DMS79 (cell line): ENCODE data around the gene TAAR2.
"Not testable (repeated sequence)": the region's sequence is repeated elsewhere in the genome, so short reads cannot be mapped to it uniquely, and the experiment has no call there.

Experiments used
- DNase-seq: peaks from one replicate; lab custom pipeline; 2025; lab: John Stamatoyannopoulos, UW

The TAAR2 gene

DNA sequence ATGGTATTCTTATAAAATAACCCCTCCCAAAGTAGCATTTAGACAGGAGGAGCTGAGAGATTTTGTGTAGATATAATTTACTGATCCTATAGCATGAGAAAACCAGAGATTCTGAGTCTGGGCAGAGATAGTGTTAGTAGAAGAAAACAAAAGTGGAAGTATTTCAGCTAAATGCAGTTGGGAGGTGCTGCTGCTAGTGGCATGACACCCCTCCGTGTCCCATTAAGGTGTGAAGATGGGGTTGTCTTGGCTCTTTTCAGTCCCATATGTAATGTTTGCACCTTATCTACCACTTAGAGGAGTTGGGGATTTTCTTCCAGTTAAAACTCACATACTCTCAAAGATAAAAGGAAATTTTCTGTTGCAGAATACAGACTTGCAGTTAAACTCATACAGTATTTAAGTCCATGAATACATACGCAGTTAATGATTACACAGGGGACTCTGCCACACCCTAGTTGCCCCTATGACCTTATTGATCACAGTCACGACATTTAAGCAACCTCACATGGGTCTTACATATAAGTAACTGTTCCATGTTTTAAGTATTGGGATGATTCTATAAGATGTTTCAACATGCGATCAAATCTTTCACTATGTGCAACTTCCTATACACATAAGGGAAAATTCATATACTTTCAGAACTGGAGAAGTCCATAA lies 11.5 kb downstream of the TAAR2 start:
- DNase-seq: no peak

DNA sequence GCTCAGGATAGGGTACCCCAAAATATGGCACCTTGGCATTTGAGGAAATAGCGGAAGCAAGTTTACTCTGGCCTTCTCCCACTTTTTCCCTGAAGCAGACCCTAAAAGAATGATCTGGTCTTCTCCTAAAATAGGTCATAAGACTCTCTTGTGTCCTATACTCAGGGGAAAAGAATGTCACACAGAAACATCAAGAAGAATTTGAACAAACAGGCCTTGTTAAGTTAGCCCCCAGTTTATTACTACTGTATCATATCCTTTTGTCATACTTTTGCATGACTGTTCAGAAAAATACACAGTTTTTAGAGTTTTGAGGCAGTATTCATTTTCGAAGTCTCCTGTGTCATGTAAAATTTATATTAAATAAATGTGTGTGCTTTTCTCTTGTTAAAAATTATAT lies 12.5 kb downstream of the TAAR2 start:
- no peak for DNase-seq

DNA sequence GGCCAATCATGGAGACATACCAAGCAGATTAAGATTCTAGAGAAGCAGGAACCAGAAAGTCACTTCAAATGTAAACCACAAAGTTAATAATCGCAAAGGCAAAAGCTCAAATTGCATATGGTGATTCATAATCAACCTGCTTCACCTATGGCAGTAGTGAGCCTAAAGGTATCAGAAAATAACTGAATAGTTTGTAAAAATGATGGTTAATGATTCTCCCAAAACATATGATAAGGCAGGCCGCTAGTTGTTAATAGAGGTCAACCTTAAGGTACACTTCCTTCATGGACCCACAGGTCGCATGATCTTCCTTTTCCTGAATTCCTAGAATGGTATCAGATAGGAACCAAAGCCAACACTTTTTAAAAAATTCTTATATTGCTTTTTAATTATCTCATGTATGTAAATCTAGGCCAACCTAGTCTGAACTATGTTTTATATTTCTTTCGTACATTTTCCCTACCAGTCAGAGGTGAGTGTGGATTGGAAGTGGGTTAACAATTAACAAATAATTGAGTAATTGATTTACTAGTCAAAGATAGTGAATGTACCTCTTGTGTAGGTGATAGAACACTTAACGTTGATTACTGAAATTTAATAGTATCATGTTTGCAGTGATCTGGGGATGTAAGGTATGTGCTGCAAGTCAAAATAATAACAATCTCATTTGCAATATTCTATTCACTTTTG lies 16.4 kb downstream of the TAAR2 start:
- no peak for DNase-seq

DNA sequence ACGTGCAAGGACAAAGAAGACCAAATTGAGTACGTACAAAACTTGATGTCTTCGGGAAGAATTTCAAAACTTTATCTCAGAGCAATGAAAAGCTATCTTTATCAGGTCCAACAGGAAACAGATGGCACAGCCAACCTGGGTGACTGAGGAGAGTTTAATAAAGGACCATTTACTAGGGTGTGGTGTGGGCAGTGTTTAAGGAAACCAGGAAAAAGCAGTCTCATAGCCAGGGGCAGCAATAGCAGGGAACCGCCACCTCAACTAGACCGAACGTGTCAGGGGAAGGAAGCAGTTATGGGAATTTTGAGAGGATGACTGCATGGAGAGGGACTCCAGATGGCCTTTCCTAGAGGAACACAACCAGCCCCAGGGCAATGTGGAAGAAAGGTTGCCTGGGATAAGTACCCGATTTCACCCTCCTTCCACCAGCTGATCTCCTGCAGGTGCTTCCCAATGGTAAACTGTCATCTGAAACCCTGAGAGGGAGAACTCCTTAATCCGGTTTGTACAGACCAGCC lies 19.4 kb downstream of the TAAR2 start:
- DNase-seq: no peak

DNA sequence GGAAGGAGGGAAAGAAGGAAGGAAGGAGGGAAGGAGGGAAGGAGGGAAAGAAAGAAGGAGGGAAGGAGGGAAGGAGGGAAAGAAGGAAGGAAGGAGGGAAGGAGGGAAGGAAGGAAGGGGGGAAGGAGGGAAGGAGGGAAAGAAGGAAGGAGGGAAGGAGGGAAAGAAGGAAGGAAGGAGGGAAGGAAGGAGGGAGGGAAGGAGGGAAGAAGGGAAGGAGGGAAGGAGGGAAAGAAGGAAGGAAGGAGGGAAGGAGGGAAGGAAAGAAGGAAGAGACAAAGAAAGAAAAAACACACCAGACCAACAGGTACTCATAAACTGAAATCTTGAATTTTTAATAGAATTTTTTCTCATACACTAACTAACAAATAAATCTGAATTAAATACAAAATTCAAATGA lies 23.2 kb downstream of the TAAR2 start:
- DNase-seq: not testable (repeated sequence)

GRCh38 chr6:132598473-132598872 lies 25.6 kb downstream of the TAAR2 start:
- DNase-seq: no peak

- DNase-seq: no peak
Observed at GRCh38 chr6:132596201-132596600, 27.9 kb downstream of the TAAR2 start.

GRCh38 chr6:132592855-132593254 lies 31.2 kb downstream of the TAAR2 start:
- DNase-seq: no peak

- DNase-seq: no peak
Observed at GRCh38 chr6:132590362-132590761, 33.7 kb downstream of the TAAR2 start.

DNA sequence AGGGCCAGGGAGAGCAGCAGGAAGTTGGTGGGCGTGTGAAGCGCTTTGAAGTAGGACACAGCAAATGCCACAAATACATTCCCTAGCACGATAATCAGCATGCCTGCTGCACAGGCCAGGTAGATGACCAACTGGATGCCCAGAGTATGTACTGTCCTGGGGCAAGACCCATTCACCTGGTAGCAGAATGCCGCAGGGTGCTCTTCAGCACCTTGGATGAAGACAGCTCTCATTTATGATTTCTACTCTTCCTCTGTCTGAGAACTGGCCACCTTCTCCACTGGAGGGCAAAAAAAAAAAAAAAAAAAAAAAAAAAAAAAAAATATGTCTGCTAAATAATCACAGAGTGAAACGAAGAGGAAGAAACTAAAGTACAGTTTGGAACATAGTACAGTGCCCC lies 34.6 kb downstream of the TAAR2 start, which contains the start of gene TAAR5:
Gene TAAR5 (minus strand): TSS at position 288 of the 400 bp plus-strand sequence. CDS start 55 bp downstream, at position 233.
- DNase-seq: no peak

GRCh38 chr6:132587424-132587823 lies 36.7 kb downstream of the TAAR2 start:
- DNase-seq: no peak

- no peak for DNase-seq
Observed at GRCh38 chr6:132584698-132585097, 39.4 kb downstream of the TAAR2 start.

GRCh38 chr6:132571774-132572173 lies 52.3 kb downstream of the TAAR2 start:
- no peak for DNase-seq

DNA sequence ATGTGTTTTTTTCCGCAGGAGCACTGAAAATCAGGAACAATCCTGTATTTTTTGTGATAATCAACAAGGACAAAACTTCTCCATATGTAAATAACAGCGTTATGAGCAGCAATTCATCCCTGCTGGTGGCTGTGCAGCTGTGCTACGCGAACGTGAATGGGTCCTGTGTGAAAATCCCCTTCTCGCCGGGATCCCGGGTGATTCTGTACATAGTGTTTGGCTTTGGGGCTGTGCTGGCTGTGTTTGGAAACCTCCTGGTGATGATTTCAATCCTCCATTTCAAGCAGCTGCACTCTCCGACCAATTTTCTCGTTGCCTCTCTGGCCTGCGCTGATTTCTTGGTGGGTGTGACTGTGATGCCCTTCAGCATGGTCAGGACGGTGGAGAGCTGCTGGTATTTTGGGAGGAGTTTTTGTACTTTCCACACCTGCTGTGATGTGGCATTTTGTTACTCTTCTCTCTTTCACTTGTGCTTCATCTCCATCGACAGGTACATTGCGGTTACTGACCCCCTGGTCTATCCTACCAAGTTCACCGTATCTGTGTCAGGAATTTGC lies 53.8 kb downstream of the TAAR2 start, which contains the start of gene TAAR6:
Gene TAAR6 (plus strand): TSS at position 102 of the 557 bp plus-strand sequence. CDS start 0 bp downstream, at position 102.
- DNase-seq: no peak

GRCh38 chr6:132569170-132569569 lies 54.9 kb downstream of the TAAR2 start:
- no peak for DNase-seq

GRCh38 chr6:132568611-132569010 lies 55.5 kb downstream of the TAAR2 start:
- no peak for DNase-seq

DNA sequence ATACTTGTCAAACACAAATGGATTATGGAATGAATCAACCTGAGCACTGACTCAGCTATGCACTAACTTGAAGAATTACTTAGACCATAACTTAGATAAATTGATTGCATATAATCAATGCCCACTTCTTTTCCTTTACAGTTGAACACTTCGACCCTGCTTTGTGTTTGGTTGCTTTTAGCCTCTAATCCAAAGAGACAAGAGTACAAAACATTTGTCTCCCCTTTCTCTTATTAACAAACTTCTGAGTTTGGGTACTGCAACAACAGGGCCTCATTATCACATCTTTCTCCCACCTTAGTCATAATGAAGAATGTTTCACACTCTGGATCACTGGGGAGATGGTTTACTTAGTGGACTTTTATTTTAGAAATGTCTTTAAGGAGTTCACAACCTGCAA lies 56.5 kb downstream of the TAAR2 start:
- DNase-seq: no peak
